Activated CD4-positive, alpha-beta T cell treated with anti-CD3 and anti-CD28 coated beads, Interleukin-2, amount 10 ng/mL, durations not matched to agents 7 days and 5 days (primary cell): ENCODE measurements around the gene RDX. TPM values are rescaled to one million over a fixed set of nuclear protein-coding genes. Genes with fewer than 3 reads are reported as not detected.

Experiments used
- CTCF ChIA-PET: fragments of 350-600 bp; sonication (Branson Sonifier 250); formaldehyde crosslinking; loops from one replicate; lab custom pipeline; 2021; ENCODE audit warnings: antibody characterized with exemption; lab: Charles Lee
- POLR2A ChIA-PET: fragments of 350-600 bp; sonication (Branson Sonifier 250); formaldehyde crosslinking; loops from one replicate; lab custom pipeline; 2021; ENCODE audit warnings: antibody characterized with exemption; lab: Charles Lee
- DNase-seq: peaks from one replicate; pipeline ENCODE4 v3.0.0-alpha.2; 2020
- H3K27ac Mint-ChIP-seq: one replicate; pipeline ENCODE4 v1.8.0; 2021; ENCODE audit warnings: mild to moderate bottlenecking, moderate library complexity, mixed read lengths
- H3K27me3 Mint-ChIP-seq: one replicate; pipeline ENCODE4 v1.8.0; 2021; ENCODE audit warnings: mixed read lengths
- H3K36me3 Mint-ChIP-seq: one replicate; pipeline ENCODE4 v1.8.0; 2021; ENCODE audit warnings: low read depth, mixed read lengths
- H3K4me1 Mint-ChIP-seq: one replicate; pipeline ENCODE4 v1.8.0; 2021; ENCODE audit warnings: mixed read lengths
- H3K4me3 Mint-ChIP-seq: one replicate; pipeline ENCODE4 v1.8.0; 2021; ENCODE audit warnings: mild to moderate bottlenecking, moderate library complexity, mixed read lengths
- H3K9me3 Mint-ChIP-seq: one replicate; pipeline ENCODE4 v1.8.0; 2021; ENCODE audit warnings: mixed read lengths
- total RNA-seq, 2 experiments: library from RNA; stranded (reverse); gene quantifications; one replicate each; pipeline ENCODE4 v1.2.3, GENCODE V29; 2021

Gene RDX
- total RNA-seq, 2 experiments from 2014 or later: 37.6 to 47.1 TPM

- Mint-ChIP-seq H3K4me3 (no peak overlapping the region), H3K27ac (no peak overlapping the region), H3K9me3 (no peaks in the 10 kb centered on the region), H3K36me3 (no peaks in the 10 kb centered on the region), H3K27me3 (peaks cover 12% of the 10 kb centered on the region), H3K4me1 (peaks cover under 1% of the 10 kb centered on the region)
- ChIA-PET POLR2A (no interaction called here), CTCF (no interaction called here)
- DNase-seq: no peak
These were observed 109.5 kb downstream of the RDX start for GRCh38 chr11:110186867-110187266.

GRCh38 chr11:110186456-110186855 is 110.0 kb downstream of the RDX start:
- POLR2A ChIA-PET: no interaction called here
- DNase-seq: no peak
- no peak overlapping the region for H3K27ac Mint-ChIP-seq
- peaks cover 11% of the 10 kb centered on the region for H3K27me3 Mint-ChIP-seq
- H3K9me3 Mint-ChIP-seq: no peaks in the 10 kb centered on the region
- CTCF ChIA-PET: no interaction called here
- H3K4me1 Mint-ChIP-seq: no peaks in the 10 kb centered on the region
- no peak overlapping the region for H3K4me3 Mint-ChIP-seq
- H3K36me3 Mint-ChIP-seq: no peaks in the 10 kb centered on the region

GRCh38 chr11:110185599-110185998 is 110.8 kb downstream of the RDX start:
- Mint-ChIP-seq H3K27me3 (peaks cover 3% of the 10 kb centered on the region), H3K4me3 (no peak overlapping the region), H3K9me3 (no peaks in the 10 kb centered on the region), H3K27ac (no peak overlapping the region), H3K4me1 (no peaks in the 10 kb centered on the region), H3K36me3 (no peaks in the 10 kb centered on the region)
- DNase-seq: no peak
- ChIA-PET CTCF (no interaction called here), POLR2A (interaction anchor here (0.6 kb wide), 1 partner anchor 274 kb away, joined by 3 read pairs; no protein-coding TSS in a partner anchor)

- peaks cover 2% of the 10 kb centered on the region for H3K27me3 Mint-ChIP-seq
- H3K4me1 Mint-ChIP-seq: no peaks in the 10 kb centered on the region
- ChIA-PET CTCF (no interaction called here), POLR2A (no interaction called here)
- no peak overlapping the region for H3K4me3 Mint-ChIP-seq
- H3K27ac Mint-ChIP-seq: no peak overlapping the region
- no peaks in the 10 kb centered on the region for H3K36me3 Mint-ChIP-seq
- DNase-seq: no peak
- no peaks in the 10 kb centered on the region for H3K9me3 Mint-ChIP-seq
These were observed 111.3 kb downstream of the RDX start for GRCh38 chr11:110185121-110185591.

GRCh38 chr11:110184456-110184855 is 112.0 kb downstream of the RDX start:
- H3K36me3 Mint-ChIP-seq: no peaks in the 10 kb centered on the region

GRCh38 chr11:110182886-110183285 is 113.5 kb downstream of the RDX start:
- Mint-ChIP-seq H3K36me3 (no peaks in the 10 kb centered on the region), H3K4me3 (no peak overlapping the region), H3K9me3 (no peaks in the 10 kb centered on the region), H3K27ac (no peak overlapping the region), H3K27me3 (no peaks in the 10 kb centered on the region), H3K4me1 (no peaks in the 10 kb centered on the region)
- ChIA-PET POLR2A (no interaction called here), CTCF (interaction anchor here (0.7 kb wide), 1 partner anchor 10 kb away, joined by 3 read pairs; no protein-coding TSS in a partner anchor)
- DNase-seq: no peak

More at GRCh38 chr11:110184456-110184855, 112.0 kb downstream of the RDX start:
- H3K4me3 Mint-ChIP-seq: no peak overlapping the region
- H3K4me1 Mint-ChIP-seq: no peaks in the 10 kb centered on the region
- peaks cover 2% of the 10 kb centered on the region for H3K27me3 Mint-ChIP-seq
- no peaks in the 10 kb centered on the region for H3K9me3 Mint-ChIP-seq
- no peak overlapping the region for H3K27ac Mint-ChIP-seq
- CTCF ChIA-PET: no interaction called here
- DNase-seq: no peak
- POLR2A ChIA-PET: no interaction called here

- CTCF ChIA-PET: no interaction called here
- DNase-seq: no peak
- no peak overlapping the region for H3K4me3 Mint-ChIP-seq
- POLR2A ChIA-PET: no interaction called here
- H3K4me1 Mint-ChIP-seq: peaks cover 6% of the 10 kb centered on the region
- no peak overlapping the region for H3K27ac Mint-ChIP-seq
- no peaks in the 10 kb centered on the region for H3K9me3 Mint-ChIP-seq
- H3K36me3 Mint-ChIP-seq: no peaks in the 10 kb centered on the region
- H3K27me3 Mint-ChIP-seq: no peaks in the 10 kb centered on the region
These were observed 117.3 kb downstream of the RDX start for GRCh38 chr11:110179064-110179463.

GRCh38 chr11:110177086-110177456 is 119.3 kb downstream of the RDX start:
- no peaks in the 10 kb centered on the region for H3K36me3 Mint-ChIP-seq
- no peak for DNase-seq
- POLR2A ChIA-PET: no interaction called here
- no peak overlapping the region for H3K4me3 Mint-ChIP-seq
- peaks cover 4% of the 10 kb centered on the region for H3K27me3 Mint-ChIP-seq
- peaks cover 10% of the 10 kb centered on the region for H3K4me1 Mint-ChIP-seq
- no peak overlapping the region for H3K27ac Mint-ChIP-seq
- no peaks in the 10 kb centered on the region for H3K9me3 Mint-ChIP-seq
- CTCF ChIA-PET: interaction anchor here (0.6 kb wide), 1 partner anchor 1251 kb away, joined by 3 read pairs; no protein-coding TSS in a partner anchor

GRCh38 chr11:110176366-110177085 is 119.9 kb downstream of the RDX start:
- CTCF ChIA-PET: no interaction called here
- POLR2A ChIA-PET: no interaction called here
- H3K9me3 Mint-ChIP-seq: no peaks in the 10 kb centered on the region

GRCh38 chr11:110174645-110175310 is 121.6 kb downstream of the RDX start:
- DNase-seq: no peak
- POLR2A ChIA-PET: no interaction called here
- H3K9me3 Mint-ChIP-seq: no peaks in the 10 kb centered on the region
- CTCF ChIA-PET: no interaction called here
- H3K4me3 Mint-ChIP-seq: no peak overlapping the region
- H3K27ac Mint-ChIP-seq: no peak overlapping the region
- H3K36me3 Mint-ChIP-seq: no peaks in the 10 kb centered on the region
- H3K4me1 Mint-ChIP-seq: peaks cover 10% of the 10 kb centered on the region
- peaks cover 7% of the 10 kb centered on the region for H3K27me3 Mint-ChIP-seq

More at GRCh38 chr11:110176366-110177085, 119.9 kb downstream of the RDX start:
- H3K27me3 Mint-ChIP-seq: peaks cover 4% of the 10 kb centered on the region
- DNase-seq: no peak
- H3K4me3 Mint-ChIP-seq: no peak overlapping the region
- no peaks in the 10 kb centered on the region for H3K36me3 Mint-ChIP-seq
- no peak overlapping the region for H3K27ac Mint-ChIP-seq
- H3K4me1 Mint-ChIP-seq: peaks cover 10% of the 10 kb centered on the region

GRCh38 chr11:110173811-110174644 is 122.4 kb downstream of the RDX start:
- H3K4me1 Mint-ChIP-seq: peaks cover 10% of the 10 kb centered on the region
- H3K9me3 Mint-ChIP-seq: no peaks in the 10 kb centered on the region
- H3K27ac Mint-ChIP-seq: no peak overlapping the region
- POLR2A ChIA-PET: no interaction called here
- H3K27me3 Mint-ChIP-seq: peaks cover 7% of the 10 kb centered on the region
- no peak overlapping the region for H3K4me3 Mint-ChIP-seq
- H3K36me3 Mint-ChIP-seq: no peaks in the 10 kb centered on the region
- DNase-seq: peak; percentile 61
- CTCF ChIA-PET: no interaction called here

GRCh38 chr11:110172468-110173065 is 123.8 kb downstream of the RDX start:
- Mint-ChIP-seq H3K27ac (no peak overlapping the region), H3K9me3 (no peaks in the 10 kb centered on the region), H3K4me3 (no peak overlapping the region), H3K27me3 (peaks cover 7% of the 10 kb centered on the region), H3K36me3 (no peaks in the 10 kb centered on the region), H3K4me1 (peaks cover 10% of the 10 kb centered on the region)
- ChIA-PET CTCF (no interaction called here), POLR2A (no interaction called here)
- no peak for DNase-seq
